Progenitor cell of endocrine pancreas (in vitro differentiated cells): ENCODE data around the gene CHST13. TPM values are rescaled to one million over a fixed set of nuclear protein-coding genes. Genes with fewer than 3 reads are reported as not detected.

Experiments
- DNase-seq: peaks from one replicate; pipeline ENCODE4 v3.0.0; 2021; ENCODE audit warnings: low spot score; ENCODE audit not compliant: unreplicated experiment
- H3K27ac Mint-ChIP-seq: 2 replicates; pipeline ENCODE4 v1.8.0; 2021; ENCODE audit warnings: mild to moderate bottlenecking, moderate library complexity, mixed read lengths
- H3K27me3 Mint-ChIP-seq: 2 replicates; pipeline ENCODE4 v1.8.0; 2021; ENCODE audit warnings: mixed read lengths
- H3K36me3 Mint-ChIP-seq: 2 replicates; pipeline ENCODE4 v1.8.0; 2022; ENCODE audit warnings: mixed read lengths; ENCODE audit not compliant: insufficient read depth
- H3K4me1 Mint-ChIP-seq: 2 replicates; pipeline ENCODE4 v1.8.0; 2021; ENCODE audit warnings: low read depth, mixed read lengths
- H3K4me3 Mint-ChIP-seq: 2 replicates; pipeline ENCODE4 v1.8.0; 2021; ENCODE audit warnings: low read depth, mild to moderate bottlenecking, moderate library complexity, mixed read lengths
- H3K9me3 Mint-ChIP-seq: 2 replicates; pipeline ENCODE4 v1.8.0; 2021; ENCODE audit warnings: low read depth, mixed read lengths
- CTCF ChIP-seq: fragments of 200-600 bp; sonication (generic); IDR thresholded peaks from one replicate; pipeline ENCODE4 v1.5.0; 2021; ENCODE audit warnings: antibody characterized with exemption, mild to moderate bottlenecking; ENCODE audit not compliant: unreplicated experiment
- total RNA-seq: library from RNA; stranded (reverse); gene quantifications from 2 replicates; pipeline ENCODE4 v1.2.1, GENCODE V29; 2021

CHST13 gene
- total RNA-seq, 1 donor from 2014 or later, result 0.36 TPM

GRCh38 chr3:126488886-126489569 is 34.9 kb upstream of the CHST13 start:
- H3K4me1 Mint-ChIP-seq, result no peaks in the 10 kb centered on the region
- H3K36me3 Mint-ChIP-seq, result no peaks in the 10 kb centered on the region
- no peak overlapping the region for H3K4me3 Mint-ChIP-seq
- H3K27ac Mint-ChIP-seq, result no peak overlapping the region
- no peak for DNase-seq
- H3K9me3 Mint-ChIP-seq, result no peaks in the 10 kb centered on the region
- no peak for TF ChIP-seq CTCF
- H3K27me3 Mint-ChIP-seq, result peaks cover 17% of the 10 kb centered on the region

GRCh38 chr3:126490619-126491018 is 33.3 kb upstream of the CHST13 start:
- Mint-ChIP-seq H3K27ac (no peak overlapping the region), H3K4me1 (no peaks in the 10 kb centered on the region), H3K9me3 (no peaks in the 10 kb centered on the region), H3K4me3 (no peak overlapping the region), H3K36me3 (no peaks in the 10 kb centered on the region), H3K27me3 (peaks cover 20% of the 10 kb centered on the region)
- no peak for DNase-seq
- TF ChIP-seq CTCF, result peak; percentile 36

GRCh38 chr3:126491221-126492013 is 32.5 kb upstream of the CHST13 start:
- H3K27ac Mint-ChIP-seq, result peak overlapping the region; percentile 5

GRCh38 chr3:126493051-126493450 is 30.9 kb upstream of the CHST13 start:
- Mint-ChIP-seq H3K4me1 (no peaks in the 10 kb centered on the region), H3K27me3 (peaks cover 20% of the 10 kb centered on the region), H3K9me3 (no peaks in the 10 kb centered on the region), H3K36me3 (no peaks in the 10 kb centered on the region), H3K27ac (no peak overlapping the region), H3K4me3 (no peak overlapping the region)
- no peak for TF ChIP-seq CTCF
- no peak for DNase-seq

More at GRCh38 chr3:126491221-126492013, 32.5 kb upstream of the CHST13 start:
- Mint-ChIP-seq H3K36me3 (no peaks in the 10 kb centered on the region), H3K27me3 (peaks cover 18% of the 10 kb centered on the region), H3K9me3 (no peaks in the 10 kb centered on the region), H3K4me3 (no peak overlapping the region), H3K4me1 (no peaks in the 10 kb centered on the region)
- TF ChIP-seq CTCF, result no peak
- no peak for DNase-seq

- Mint-ChIP-seq H3K4me3 (no peak overlapping the region), H3K9me3 (no peaks in the 10 kb centered on the region), H3K27ac (no peak overlapping the region), H3K27me3 (peaks cover 17% of the 10 kb centered on the region), H3K4me1 (no peaks in the 10 kb centered on the region), H3K36me3 (no peaks in the 10 kb centered on the region)
- no peak for TF ChIP-seq CTCF
- no peak for DNase-seq
Observed at GRCh38 chr3:126493739-126494138, 30.2 kb upstream of the CHST13 start.
